Loucy (cell line): ENCODE data around the gene SEMA5A.

ENCODE experiments used
- H2AFZ ChIP-seq: fragments of 200-600 bp; sonication (generic); 2 replicates; pipeline ENCODE4 v1.6.0; 2016; ENCODE audit warnings: antibody characterized with exemption, mild to moderate bottlenecking, low read length, moderate library complexity
- H3F3A ChIP-seq: fragments of 200-600 bp; 2 replicates; pipeline ENCODE4 v1.6.0; 2016; ENCODE audit warnings: antibody characterized with exemption, low read depth, mild to moderate bottlenecking
- H3K27me3 ChIP-seq: fragments of 200-600 bp; sonication (generic); 2 replicates; pipeline ENCODE4 v1.6.1; 2014; ENCODE audit warnings: low read length, mild to moderate bottlenecking; ENCODE audit not compliant: insufficient read depth, poor library complexity, severe bottlenecking
- H3K36me3 ChIP-seq: fragments of 200-600 bp; sonication (generic); 2 replicates; pipeline ENCODE4 v1.6.1; 2016; ENCODE audit warnings: low read length; ENCODE audit not compliant: insufficient read depth
- H3K4me1 ChIP-seq: fragments of 200-600 bp; sonication (generic); 2 replicates; pipeline ENCODE4 v1.5.1; 2014; ENCODE audit warnings: low read length, mild to moderate bottlenecking; ENCODE audit not compliant: insufficient read depth, poor library complexity, severe bottlenecking
- H3K4me2 ChIP-seq: fragments of 200-600 bp; sonication (generic); 2 replicates; pipeline ENCODE4 v1.6.0; 2014; ENCODE audit warnings: antibody characterized with exemption, low read length, low read depth, mild to moderate bottlenecking; ENCODE audit not compliant: poor library complexity, severe bottlenecking
- H3K4me3 ChIP-seq: fragments of 200-600 bp; sonication (generic); 2 replicates; pipeline ENCODE4 v1.5.1; 2014; ENCODE audit warnings: low read length, mild to moderate bottlenecking, mixed read lengths; ENCODE audit not compliant: poor library complexity, severe bottlenecking
- H3K79me2 ChIP-seq: fragments of 200-600 bp; sonication (generic); 2 replicates; pipeline ENCODE4 v1.6.1; 2014; ENCODE audit warnings: low read length; ENCODE audit not compliant: insufficient read depth
- H3K9ac ChIP-seq: fragments of 200-600 bp; sonication (generic); 2 replicates; pipeline ENCODE4 v1.6.0; 2014; ENCODE audit warnings: mild to moderate bottlenecking, low read depth, low read length, moderate library complexity; ENCODE audit not compliant: poor library complexity, severe bottlenecking
- H3K9me2 ChIP-seq: fragments of 200-600 bp; sonication (generic); replicated peaks from 2 replicates; pipeline ENCODE4 v1.6.1; 2016; ENCODE audit warnings: low read depth, low read length, mixed read lengths
- H3K9me3 ChIP-seq: fragments of 200-600 bp; sonication (generic); 2 replicates; pipeline ENCODE4 v1.6.1; 2014; ENCODE audit warnings: mild to moderate bottlenecking, antibody characterized with exemption, low read length, low read depth; ENCODE audit not compliant: insufficient read depth
- H4K20me1 ChIP-seq: fragments of 200-600 bp; sonication (generic); 2 replicates; pipeline ENCODE4 v1.6.0; 2014; ENCODE audit warnings: antibody characterized with exemption, low read length, mild to moderate bottlenecking; ENCODE audit not compliant: insufficient read depth, poor library complexity, severe bottlenecking
- CTCF ChIP-seq: fragments of 200-600 bp; sonication (generic); conservative IDR thresholded peaks from 2 replicates; pipeline ENCODE4 v1.5.1; 2014; ENCODE audit warnings: mild to moderate bottlenecking, antibody characterized with exemption, low read length
- EZH2phosphoT487 ChIP-seq: fragments of 200-600 bp; IDR thresholded peaks from 2 replicates; pipeline ENCODE4 v1.6.1; 2018; ENCODE audit warnings: antibody characterized with exemption, mild to moderate bottlenecking, moderate library complexity, borderline replicate concordance

SEMA5A gene

DNA sequence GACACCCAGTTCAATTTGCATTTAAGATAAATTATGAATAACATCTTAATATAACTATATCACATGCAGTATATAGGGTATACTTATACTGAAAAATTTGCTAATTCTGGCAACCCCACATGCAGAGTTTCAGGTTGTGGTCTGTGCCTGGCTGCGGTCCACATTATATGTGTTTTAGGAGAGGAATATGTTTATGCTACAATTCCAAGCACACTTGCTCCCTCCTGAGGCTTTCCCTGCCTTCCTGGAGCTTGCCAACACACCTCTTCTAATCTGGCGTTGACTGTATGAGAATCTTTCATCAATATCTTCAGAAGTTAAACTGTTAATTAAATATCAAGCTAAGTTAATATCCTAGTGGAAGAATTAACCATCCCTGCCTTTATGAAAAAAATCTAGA, 45.2 kb downstream of the SEMA5A start:
- Histone ChIP-seq H3K4me3 (no peak overlapping the region), H3K27me3 (no peaks in the 10 kb centered on the region), H2AFZ (no peak overlapping the region), H3K36me3 (no peaks in the 10 kb centered on the region), H3K9me3 (no peaks in the 10 kb centered on the region), H3K9ac (no peak overlapping the region), H4K20me1 (no peaks in the 10 kb centered on the region), H3K79me2 (no peaks in the 10 kb centered on the region), H3F3A (no peaks in the 10 kb centered on the region), H3K4me1 (no peaks in the 10 kb centered on the region), H3K4me2 (no peak overlapping the region), H3K9me2 (no peaks in the 10 kb centered on the region)
- no peak for TF ChIP-seq EZH2phosphoT487
- no peak for TF ChIP-seq CTCF

GRCh38 chr5:9500193-9500592, 45.7 kb downstream of the SEMA5A start:
- no peaks in the 10 kb centered on the region for H3F3A ChIP-seq

DNA sequence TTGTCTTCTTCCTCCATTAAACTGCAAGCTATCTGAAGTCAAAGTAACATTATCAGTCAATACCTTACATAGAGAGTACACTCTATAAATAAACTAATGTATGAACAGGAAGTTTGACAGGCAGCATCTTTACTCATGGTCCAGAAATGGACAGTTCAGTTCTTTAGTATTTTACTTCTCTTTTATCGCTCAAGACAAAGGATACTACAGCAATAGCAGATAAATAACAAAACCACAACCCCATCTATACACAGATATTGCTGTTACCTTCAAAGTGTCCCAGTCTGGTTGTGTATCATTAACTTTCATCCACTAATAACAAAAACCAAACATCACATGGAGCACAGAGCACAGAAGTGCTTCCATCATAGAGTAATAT, 46.4 kb downstream of the SEMA5A start:
- H3K4me3 ChIP-seq: no peak overlapping the region
- no peaks in the 10 kb centered on the region for H3F3A ChIP-seq
- no peaks in the 10 kb centered on the region for H3K79me2 ChIP-seq
- no peak overlapping the region for H3K9ac ChIP-seq
- TF ChIP-seq CTCF (no peak), EZH2phosphoT487 (no peak)
- no peak overlapping the region for H2AFZ ChIP-seq
- no peaks in the 10 kb centered on the region for H3K27me3 ChIP-seq
- H4K20me1 ChIP-seq: no peaks in the 10 kb centered on the region
- H3K4me2 ChIP-seq: no peak overlapping the region
- no peaks in the 10 kb centered on the region for H3K9me3 ChIP-seq
- no peaks in the 10 kb centered on the region for H3K36me3 ChIP-seq
- no peaks in the 10 kb centered on the region for H3K4me1 ChIP-seq
- no peaks in the 10 kb centered on the region for H3K9me2 ChIP-seq

More at GRCh38 chr5:9500193-9500592, 45.7 kb downstream of the SEMA5A start:
- no peak overlapping the region for H3K9ac ChIP-seq
- H3K79me2 ChIP-seq: no peaks in the 10 kb centered on the region
- no peak overlapping the region for H3K4me3 ChIP-seq
- no peak overlapping the region for H3K4me2 ChIP-seq
- no peaks in the 10 kb centered on the region for H3K4me1 ChIP-seq
- TF ChIP-seq EZH2phosphoT487: no peak
- no peak for TF ChIP-seq CTCF
- H3K9me3 ChIP-seq: no peaks in the 10 kb centered on the region
- H3K27me3 ChIP-seq: no peaks in the 10 kb centered on the region
- H4K20me1 ChIP-seq: no peaks in the 10 kb centered on the region
- no peak overlapping the region for H2AFZ ChIP-seq
- no peaks in the 10 kb centered on the region for H3K9me2 ChIP-seq
- H3K36me3 ChIP-seq: no peaks in the 10 kb centered on the region
